WERI-Rb-1 (cell line): Measurements from ENCODE around the gene CNP.

Experiments
- DNase-seq: peaks from one replicate; pipeline ENCODE4 v3.0.0-alpha.2; 2020
- H3K27ac ChIP-seq: fragments of 250-450 bp; sonication (Bioruptor Pico); 2 replicates; pipeline ENCODE4 v1.5.1; 2020; ENCODE audit warnings: mild to moderate bottlenecking, moderate library complexity
- H3K27me3 ChIP-seq: fragments of 250-450 bp; sonication (Bioruptor Pico); 2 replicates; pipeline ENCODE4 v1.5.1; 2021; ENCODE audit warnings: mild to moderate bottlenecking, low read depth, moderate library complexity; ENCODE audit not compliant: insufficient read depth, severe bottlenecking
- H3K36me3 ChIP-seq: fragments of 250-450 bp; sonication (Bioruptor Pico); 2 replicates; pipeline ENCODE4 v1.5.1; 2020; ENCODE audit warnings: mild to moderate bottlenecking, moderate library complexity
- H3K4me3 ChIP-seq: 2 replicates; pipeline ENCODE4 v1.5.1; 2011; ENCODE audit warnings: low read depth, mild to moderate bottlenecking, control low read depth, low read length
- H3K9me3 ChIP-seq: fragments of 250-450 bp; sonication (Bioruptor Pico); 2 replicates; pipeline ENCODE4 v1.5.1; 2021; ENCODE audit warnings: mild to moderate bottlenecking, moderate library complexity; ENCODE audit not compliant: severe bottlenecking
- TF ChIP-seq, protein P1 (sequence below): IDR thresholded peaks from 2 replicates; pipeline ENCODE4 v1.5.1; 2011; ENCODE audit warnings: low read depth, mild to moderate bottlenecking, control low read depth, inconsistent platforms, low read length

CNP gene

GRCh38 chr17:41941168-41941567, 25.4 kb upstream of the CNP start:
- DNase-seq, result no peak
- no peaks in the 10 kb centered on the region for H3K27me3 ChIP-seq
- TF ChIP-seq, protein P1, sequence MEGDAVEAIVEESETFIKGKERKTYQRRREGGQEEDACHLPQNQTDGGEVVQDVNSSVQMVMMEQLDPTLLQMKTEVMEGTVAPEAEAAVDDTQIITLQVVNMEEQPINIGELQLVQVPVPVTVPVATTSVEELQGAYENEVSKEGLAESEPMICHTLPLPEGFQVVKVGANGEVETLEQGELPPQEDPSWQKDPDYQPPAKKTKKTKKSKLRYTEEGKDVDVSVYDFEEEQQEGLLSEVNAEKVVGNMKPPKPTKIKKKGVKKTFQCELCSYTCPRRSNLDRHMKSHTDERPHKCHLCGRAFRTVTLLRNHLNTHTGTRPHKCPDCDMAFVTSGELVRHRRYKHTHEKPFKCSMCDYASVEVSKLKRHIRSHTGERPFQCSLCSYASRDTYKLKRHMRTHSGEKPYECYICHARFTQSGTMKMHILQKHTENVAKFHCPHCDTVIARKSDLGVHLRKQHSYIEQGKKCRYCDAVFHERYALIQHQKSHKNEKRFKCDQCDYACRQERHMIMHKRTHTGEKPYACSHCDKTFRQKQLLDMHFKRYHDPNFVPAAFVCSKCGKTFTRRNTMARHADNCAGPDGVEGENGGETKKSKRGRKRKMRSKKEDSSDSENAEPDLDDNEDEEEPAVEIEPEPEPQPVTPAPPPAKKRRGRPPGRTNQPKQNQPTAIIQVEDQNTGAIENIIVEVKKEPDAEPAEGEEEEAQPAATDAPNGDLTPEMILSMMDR, result no peak
- no peak overlapping the region for H3K4me3 ChIP-seq
- no peak overlapping the region for H3K27ac ChIP-seq
- peaks cover 11% of the 10 kb centered on the region for H3K36me3 ChIP-seq
- H3K9me3 ChIP-seq, result no peaks in the 10 kb centered on the region

DNA sequence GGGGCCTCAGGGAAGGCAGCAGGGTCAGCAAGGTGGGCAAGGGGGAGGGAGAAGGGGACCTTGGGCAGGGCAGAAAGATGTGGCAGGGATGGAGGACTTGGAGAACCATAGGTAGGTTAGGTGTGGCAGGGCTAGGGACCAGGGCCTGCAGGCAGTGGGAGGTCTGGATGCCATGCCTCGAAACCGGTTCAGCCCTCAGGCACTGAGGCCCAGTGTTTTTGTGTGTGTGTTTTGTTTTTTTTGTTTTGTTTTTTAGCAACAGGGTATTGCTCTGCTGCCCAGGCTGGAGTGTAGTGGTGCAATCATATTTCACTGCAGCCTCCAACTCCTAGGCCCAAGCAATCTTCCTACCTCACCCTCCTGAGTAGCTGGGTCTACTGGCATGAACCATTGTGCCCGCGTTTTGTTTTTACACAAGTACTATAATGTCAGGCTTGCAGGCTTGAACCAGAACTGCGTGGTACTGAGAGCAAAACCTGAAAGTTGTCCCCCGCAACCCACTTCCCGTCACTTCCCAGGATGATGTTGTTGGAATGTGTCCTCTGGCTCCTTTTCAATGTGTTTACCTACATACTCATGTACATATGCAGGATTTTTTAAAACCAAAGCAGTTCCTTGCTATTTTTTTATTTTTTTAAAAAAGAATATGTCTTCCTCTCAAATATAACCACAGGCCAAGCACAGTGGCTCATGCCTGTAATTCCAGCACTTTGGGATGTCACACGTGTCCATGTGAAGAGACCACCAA, 23.8 kb upstream of the CNP start:
- no peak overlapping the region for H3K4me3 ChIP-seq
- no peaks in the 10 kb centered on the region for H3K9me3 ChIP-seq
- no peak overlapping the region for H3K27ac ChIP-seq
- no peaks in the 10 kb centered on the region for H3K27me3 ChIP-seq
- TF ChIP-seq, protein P1, result no peak
- DNase-seq, result no peak
- no peaks in the 10 kb centered on the region; the same call in 1 of the 2 replicates for H3K36me3 ChIP-seq

DNA sequence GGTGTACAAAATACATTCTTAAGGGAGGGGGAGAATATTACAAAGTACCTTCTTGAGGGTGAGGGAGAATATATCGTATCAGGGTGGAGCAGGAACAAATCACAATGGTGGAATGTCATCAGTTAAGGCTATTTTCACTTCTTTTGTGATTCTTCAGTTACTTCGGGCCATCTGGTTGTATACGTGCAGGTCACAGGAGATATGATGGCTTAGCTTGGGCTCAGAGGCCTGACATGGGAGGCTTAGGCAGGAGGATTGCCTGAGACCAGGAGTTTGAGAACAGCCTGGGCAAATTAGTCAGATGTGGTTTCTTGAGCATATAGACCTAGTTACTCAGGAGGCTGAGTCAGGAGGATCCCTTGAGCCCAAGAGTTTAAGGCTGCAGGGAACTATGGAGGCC, 23.1 kb upstream of the CNP start:
- Histone ChIP-seq H3K27ac (no peak overlapping the region), H3K4me3 (no peak overlapping the region), H3K27me3 (no peaks in the 10 kb centered on the region), H3K36me3 (no peaks in the 10 kb centered on the region; the same call in 1 of the 2 replicates), H3K9me3 (no peaks in the 10 kb centered on the region)
- TF ChIP-seq, protein P1, result no peak
- DNase-seq, result no peak

GRCh38 chr17:41944943-41945342, 21.7 kb upstream of the CNP start:
- TF ChIP-seq, protein P1, result no peak

DNA sequence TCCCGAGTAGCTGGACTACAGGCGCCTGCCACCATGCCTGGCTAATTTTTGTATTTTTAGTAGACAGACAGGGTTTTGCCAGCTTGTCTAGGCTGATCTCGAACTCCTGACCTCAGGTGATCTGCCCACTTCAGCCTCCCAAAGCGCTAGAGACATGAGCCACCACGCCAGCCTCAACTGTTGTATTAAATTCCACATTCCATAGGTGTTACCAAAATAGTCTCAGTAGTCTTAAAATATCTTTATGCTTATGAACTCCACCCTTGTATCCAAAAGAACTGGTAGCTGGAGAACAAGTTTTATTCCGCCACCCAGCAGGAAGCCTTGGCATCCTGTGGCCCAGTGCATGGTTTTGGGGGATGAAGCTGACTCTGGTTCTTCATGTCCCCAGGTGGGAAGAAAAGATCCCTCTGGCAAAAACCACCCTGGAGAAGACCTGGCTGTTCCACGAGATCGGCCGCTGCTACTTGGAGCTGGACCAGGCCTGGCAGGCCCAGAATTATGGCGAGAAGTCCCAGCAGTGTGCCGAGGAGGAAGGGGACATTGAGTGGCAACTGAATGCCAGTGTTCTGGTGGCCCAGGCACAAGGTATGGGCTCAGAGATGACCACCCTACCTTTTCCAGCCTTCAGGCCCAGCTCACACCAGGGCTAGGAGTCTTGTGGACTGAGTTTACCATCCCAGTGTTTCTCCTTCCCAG, 17.7 kb upstream of the CNP start:
- TF ChIP-seq, protein P1, result no peak
- H3K9me3 ChIP-seq, result no peaks in the 10 kb centered on the region

More at GRCh38 chr17:41944943-41945342, 21.7 kb upstream of the CNP start:
- Histone ChIP-seq H3K9me3 (no peaks in the 10 kb centered on the region), H3K27me3 (no peaks in the 10 kb centered on the region), H3K36me3 (peaks cover 11% of the 10 kb centered on the region), H3K27ac (no peak overlapping the region), H3K4me3 (no peak overlapping the region)
- no peak for DNase-seq

More for the DNA sequence above, 17.7 kb upstream of the CNP start:
- Histone ChIP-seq H3K27me3 (no peaks in the 10 kb centered on the region), H3K27ac (no peak overlapping the region), H3K36me3 (peaks cover 20% of the 10 kb centered on the region), H3K4me3 (no peak overlapping the region)
- no peak for DNase-seq
